ENCODE measurements around the gene ENTPD2. TPM values are rescaled to one million over a fixed set of nuclear protein-coding genes. Genes with fewer than 3 reads are reported as not detected.
A peak's percentile ranks its signal among the peaks of the same experiment; 100 is the strongest.

Gene ENTPD2
- total RNA-seq = under 1 TPM; 0.41 to 0.67 TPM

DNA sequence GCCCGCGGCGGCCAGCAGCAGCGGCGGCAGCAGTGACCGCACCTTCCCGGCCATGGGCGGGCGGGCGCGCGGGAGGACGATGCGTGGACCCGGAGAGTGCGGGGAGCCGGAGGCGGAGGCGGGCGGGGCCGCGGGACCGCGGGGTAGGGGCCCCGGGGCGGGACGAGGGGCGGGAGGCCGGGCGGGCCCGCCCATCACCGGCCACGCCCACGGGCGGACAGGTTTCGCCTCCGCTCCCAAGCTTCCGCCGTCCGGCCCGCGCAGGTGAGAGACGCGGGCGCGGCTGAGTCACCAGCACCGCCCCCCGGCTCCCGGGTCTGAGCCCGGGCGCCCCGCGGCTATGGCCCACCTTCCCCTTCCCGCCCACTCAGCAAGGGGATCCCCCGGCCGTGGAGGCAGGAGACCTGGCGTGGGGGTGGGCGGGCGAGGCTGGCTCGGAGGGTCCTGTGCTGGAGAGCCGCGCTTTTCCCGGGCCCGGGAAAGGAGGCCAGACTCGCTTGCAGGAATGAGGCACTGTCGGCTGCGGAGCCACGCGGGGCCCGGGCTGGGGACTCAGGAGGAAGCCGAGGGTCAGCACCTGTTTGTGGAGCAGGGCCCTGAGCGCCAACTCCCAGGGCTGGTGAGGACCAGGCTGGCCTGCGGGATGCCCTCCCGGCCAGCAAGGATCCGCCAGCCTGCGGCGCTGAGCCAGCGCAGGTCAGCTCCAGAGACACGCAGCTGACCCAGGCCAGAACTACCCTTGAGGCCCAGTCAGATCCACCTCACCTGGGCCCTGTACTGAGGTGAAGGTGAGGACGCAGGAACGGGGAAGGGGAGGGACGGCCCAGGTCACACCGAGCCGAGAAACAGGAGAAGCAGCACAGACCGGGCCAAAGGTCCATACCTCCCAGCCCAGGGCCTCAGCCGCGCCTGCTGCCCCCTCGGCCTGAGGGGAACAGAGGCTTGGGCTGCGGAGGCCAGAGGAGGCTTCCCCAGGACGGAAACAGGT lies at the start of gene ENTPD2:
Gene ENTPD2 (minus strand): TSS at position 118 of the 988 bp plus-strand sequence. CDS start 64 bp downstream, at position 54.
- DNase-seq (ENCODE audit: low spot score) = no peak
- H3K4me3 ChIP-seq = peak within 1 kb of the TSS; percentile 5 to 47
- H3K27ac ChIP-seq = peak within 1 kb of the TSS; percentile 63 to 66
- TF ChIP-seq, protein P1, sequence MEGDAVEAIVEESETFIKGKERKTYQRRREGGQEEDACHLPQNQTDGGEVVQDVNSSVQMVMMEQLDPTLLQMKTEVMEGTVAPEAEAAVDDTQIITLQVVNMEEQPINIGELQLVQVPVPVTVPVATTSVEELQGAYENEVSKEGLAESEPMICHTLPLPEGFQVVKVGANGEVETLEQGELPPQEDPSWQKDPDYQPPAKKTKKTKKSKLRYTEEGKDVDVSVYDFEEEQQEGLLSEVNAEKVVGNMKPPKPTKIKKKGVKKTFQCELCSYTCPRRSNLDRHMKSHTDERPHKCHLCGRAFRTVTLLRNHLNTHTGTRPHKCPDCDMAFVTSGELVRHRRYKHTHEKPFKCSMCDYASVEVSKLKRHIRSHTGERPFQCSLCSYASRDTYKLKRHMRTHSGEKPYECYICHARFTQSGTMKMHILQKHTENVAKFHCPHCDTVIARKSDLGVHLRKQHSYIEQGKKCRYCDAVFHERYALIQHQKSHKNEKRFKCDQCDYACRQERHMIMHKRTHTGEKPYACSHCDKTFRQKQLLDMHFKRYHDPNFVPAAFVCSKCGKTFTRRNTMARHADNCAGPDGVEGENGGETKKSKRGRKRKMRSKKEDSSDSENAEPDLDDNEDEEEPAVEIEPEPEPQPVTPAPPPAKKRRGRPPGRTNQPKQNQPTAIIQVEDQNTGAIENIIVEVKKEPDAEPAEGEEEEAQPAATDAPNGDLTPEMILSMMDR (IDR thresholded peaks at IDR 0.05) = no peak
- H3K9me3 ChIP-seq = no peaks in the 10 kb centered on the region
- peaks cover 0 to 45% of the 10 kb centered on the region in 2 donors for H3K4me1 ChIP-seq
- H3K36me3 ChIP-seq = no peaks in the 10 kb centered on the region
- H3K27me3 ChIP-seq = peaks cover 0 to 11% of the 10 kb centered on the region in 2 donors

DNA sequence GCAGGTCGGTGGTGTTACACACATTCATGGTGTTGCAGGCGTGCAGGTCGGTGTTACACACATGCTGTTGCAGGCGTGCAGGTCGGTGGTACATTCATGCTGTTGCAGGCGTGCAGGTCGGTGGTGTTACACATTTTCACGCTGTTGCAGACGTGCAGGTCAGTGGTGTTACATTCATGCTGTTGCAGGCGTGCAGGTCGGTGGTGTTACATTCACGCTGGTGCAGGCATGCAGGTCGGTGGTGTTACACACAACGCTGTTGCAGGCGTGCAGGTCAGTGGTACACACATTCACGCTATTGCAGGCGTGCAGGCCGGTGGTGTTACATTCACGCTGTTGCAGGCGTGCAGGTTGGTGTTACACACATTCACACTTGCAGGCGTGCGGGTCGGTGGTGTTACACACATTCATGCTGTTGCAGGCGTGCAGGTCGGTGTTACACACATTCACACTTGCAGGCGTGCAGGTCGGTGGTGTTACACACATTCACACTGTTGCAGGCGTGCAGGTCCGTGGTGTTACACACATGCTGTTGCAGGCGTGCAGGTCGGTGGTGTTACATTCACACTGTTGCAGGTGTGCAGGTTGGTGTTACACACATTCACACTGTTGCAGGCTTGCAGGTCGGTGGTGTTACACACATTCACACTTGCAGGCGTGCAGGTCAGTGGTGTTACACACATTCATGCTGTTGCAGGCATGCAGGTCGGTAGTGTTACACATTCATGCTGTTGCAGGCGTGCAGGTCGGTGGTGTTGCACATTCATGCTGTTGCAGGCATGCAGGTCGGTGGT lies 49.5 kb upstream of the ENTPD2 start:
- Histone ChIP-seq H3K27ac (no peak overlapping the region), H3K4me1 (no peaks in the 10 kb centered on the region), H3K9me3 (no peaks in the 10 kb centered on the region), H3K27me3 (no peaks in the 10 kb centered on the region), H3K36me3 (peaks cover 91% of the 10 kb centered on the region), H3K4me3 (no peak overlapping the region)
- no peak for DNase-seq (ENCODE audit: low spot score)
- TF ChIP-seq, protein P1 (IDR thresholded peaks at IDR 0.05) = no peak

DNA sequence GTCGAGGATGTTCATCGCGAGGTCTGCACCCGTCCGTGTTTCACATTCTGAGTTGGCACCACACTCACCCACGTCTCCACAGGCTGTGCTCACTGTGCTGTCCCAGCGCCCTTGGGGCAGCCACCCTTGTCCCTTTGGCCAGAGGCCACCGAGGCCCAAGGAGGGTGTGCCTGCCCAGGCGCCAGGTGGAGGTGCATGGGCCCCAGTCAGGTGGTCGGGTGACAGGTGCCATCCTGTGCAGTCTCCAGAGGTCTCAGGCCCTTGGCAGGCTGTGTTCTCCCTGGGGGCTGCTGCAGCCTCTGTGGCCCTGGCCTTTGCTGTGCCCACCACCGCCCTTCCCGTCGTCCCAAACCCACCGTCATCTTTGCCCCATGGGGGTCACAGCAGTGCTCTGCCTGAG lies 45.4 kb upstream of the ENTPD2 start:
- H3K36me3 ChIP-seq = peaks cover 72% of the 10 kb centered on the region
- H3K27ac ChIP-seq = no peak overlapping the region
- H3K27me3 ChIP-seq = no peaks in the 10 kb centered on the region
- no peak overlapping the region for H3K4me3 ChIP-seq
- TF ChIP-seq, protein P1 (IDR thresholded peaks at IDR 0.05) = no peak
- no peak for DNase-seq (ENCODE audit: low spot score)
- no peaks in the 10 kb centered on the region for H3K4me1 ChIP-seq
- H3K9me3 ChIP-seq = no peaks in the 10 kb centered on the region

DNA sequence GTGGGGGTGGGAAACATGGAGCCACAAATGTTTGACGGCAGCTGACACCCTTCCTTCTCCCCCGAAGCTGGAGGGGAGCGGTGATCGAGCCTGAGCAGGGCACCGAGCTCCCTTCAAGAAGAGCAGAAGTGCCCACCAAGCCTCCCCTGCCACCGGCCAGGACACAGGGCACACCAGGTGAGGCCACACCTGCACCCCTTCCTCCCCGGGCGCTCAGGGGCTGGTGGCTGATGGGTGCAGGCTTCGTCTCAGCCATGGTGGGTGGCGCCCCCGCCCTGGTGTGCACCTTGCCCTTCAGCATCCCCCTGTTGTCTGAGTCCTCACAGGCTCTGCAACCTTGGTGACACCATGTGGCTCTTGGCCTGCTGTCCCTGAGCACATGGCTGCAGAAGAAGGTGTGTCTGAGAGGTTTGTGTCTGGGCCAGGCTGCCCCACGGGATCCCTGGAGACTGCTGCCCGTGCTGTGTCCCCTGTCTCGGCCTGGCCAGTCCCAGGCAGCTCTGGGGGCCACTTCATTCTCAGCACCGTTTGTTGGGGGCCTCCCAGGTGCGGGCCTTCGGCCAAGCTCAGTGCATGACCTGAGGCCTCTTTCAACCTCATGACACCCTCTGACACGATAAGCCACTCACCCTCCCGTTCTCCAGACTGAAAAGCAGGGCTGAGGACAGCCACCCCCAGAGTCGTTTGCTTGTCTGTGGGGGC lies 44.1 kb upstream of the ENTPD2 start:
- Histone ChIP-seq H3K27me3 (no peaks in the 10 kb centered on the region), H3K36me3 (peaks cover 61% of the 10 kb centered on the region), H3K4me3 (no peak overlapping the region), H3K9me3 (no peaks in the 10 kb centered on the region), H3K27ac (no peak overlapping the region), H3K4me1 (no peaks in the 10 kb centered on the region)
- DNase-seq (ENCODE audit: low spot score) = no peak
- TF ChIP-seq, protein P1 (IDR thresholded peaks at IDR 0.05) = no peak

DNA sequence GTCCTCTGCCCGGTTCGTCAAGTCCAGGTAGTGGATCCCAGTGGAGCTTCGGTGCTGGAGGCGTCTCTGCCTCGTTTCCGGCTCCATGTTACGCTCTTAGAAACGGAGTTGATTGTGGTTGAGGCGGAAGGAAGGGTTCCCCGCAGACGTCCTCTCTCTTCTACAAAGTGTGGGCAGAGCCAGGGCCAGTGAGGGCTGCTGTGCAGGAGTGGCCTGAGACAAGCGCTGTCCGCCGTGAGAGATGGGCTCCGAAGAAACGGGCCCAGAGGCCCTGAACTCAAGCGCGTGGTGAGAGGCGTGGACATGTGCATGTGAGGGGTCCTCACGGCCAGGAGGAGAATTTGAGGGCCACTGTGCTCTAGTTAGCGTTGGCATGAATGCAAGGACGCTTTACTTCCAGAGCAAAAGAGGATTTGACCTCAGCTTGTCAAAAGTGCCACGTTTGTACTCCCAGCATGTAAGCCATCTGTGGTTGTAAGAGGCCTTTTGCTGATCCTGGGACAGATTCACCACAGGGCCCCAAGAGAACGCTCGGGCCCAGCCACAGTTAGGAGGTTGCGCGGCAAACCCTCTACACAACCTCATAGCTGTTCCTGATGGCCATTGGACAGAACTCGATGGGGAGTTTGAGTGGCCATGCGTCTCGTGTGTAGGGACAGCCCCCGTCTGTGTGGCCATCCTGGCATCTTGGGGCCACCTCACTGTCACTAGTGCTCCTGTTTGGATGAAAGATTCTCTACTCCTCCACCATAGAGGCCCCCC lies 43.1 kb upstream of the ENTPD2 start:
- Histone ChIP-seq H3K36me3 (peaks cover 62% of the 10 kb centered on the region), H3K4me1 (no peaks in the 10 kb centered on the region), H3K27ac (no peak overlapping the region), H3K27me3 (no peaks in the 10 kb centered on the region), H3K9me3 (no peaks in the 10 kb centered on the region), H3K4me3 (no peak overlapping the region)
- DNase-seq (ENCODE audit: low spot score) = no peak
- TF ChIP-seq, protein P1 (IDR thresholded peaks at IDR 0.05) = no peak

Data from right atrium auricular region (tissue), 2 donors.